Natural killer cell (primary cell): ENCODE measurements around the gene SCAF4. TPM values are rescaled to one million over a fixed set of nuclear protein-coding genes. Genes with fewer than 3 reads are reported as not detected.

ENCODE experiments used
- ATAC-seq, 3 donors: fragments of 150-1000 bp in 2 of 3; fragments of 200-7000 bp in 1 of 3; cut with Tn5 transposase; 1 replicate in 1 of 3; 2 replicates in 2 of 3; pipeline ENCODE4 v1.10.0; 2021; ENCODE audit warnings: mild to moderate bottlenecking in 2 of 3, moderate library complexity in 2 of 3
- DNase-seq, 2 donors: peaks; one replicate each; pipeline versions ENCODE4 v3.0.0 to v3.0.0-alpha.2; 2013 to 2021; ENCODE audit warnings: mixed read lengths in 1 of 2
- H3K27ac ChIP-seq: one replicate; pipeline ENCODE4 v1.5.1; 2013; ENCODE audit warnings: mild to moderate bottlenecking, low read length
- H3K27me3 ChIP-seq: one replicate; pipeline ENCODE4 v1.6.1; 2013; ENCODE audit warnings: low read length; ENCODE audit not compliant: control insufficient read depth, insufficient read depth
- H3K36me3 ChIP-seq: one replicate; pipeline ENCODE4 v1.6.1; 2013; ENCODE audit warnings: low read length; ENCODE audit not compliant: control insufficient read depth, insufficient read depth
- H3K4me1 ChIP-seq: one replicate; pipeline ENCODE4 v1.6.1; 2013; ENCODE audit warnings: low read length; ENCODE audit not compliant: control insufficient read depth, insufficient read depth
- H3K4me3 ChIP-seq: one replicate; pipeline ENCODE4 v1.5.1; 2013; ENCODE audit warnings: low read length
- H3K9me3 ChIP-seq: one replicate; pipeline ENCODE4 v1.6.1; 2013; ENCODE audit warnings: low read length; ENCODE audit not compliant: control insufficient read depth, insufficient read depth
- H3K27ac Mint-ChIP-seq, 2 donors: one replicate each; pipeline ENCODE4 v1.8.0; 2022; ENCODE audit warnings: mild to moderate bottlenecking in 2 of 2, mixed read lengths in 2 of 2, moderate library complexity in 1 of 2
- H3K27me3 Mint-ChIP-seq, 2 donors: one replicate each; pipeline ENCODE4 v1.8.0; 2022; ENCODE audit warnings: low read depth in 2 of 2, mixed read lengths in 2 of 2
- H3K36me3 Mint-ChIP-seq: one replicate; pipeline ENCODE4 v1.8.0; 2022; ENCODE audit warnings: mixed read lengths
- H3K4me1 Mint-ChIP-seq, 2 donors: one replicate each; pipeline ENCODE4 v1.8.0; 2022; ENCODE audit warnings: mixed read lengths in 2 of 2
- H3K4me3 Mint-ChIP-seq: one replicate; pipeline ENCODE4 v1.8.0; 2022; ENCODE audit warnings: mild to moderate bottlenecking, moderate library complexity, mixed read lengths
- H3K9me3 Mint-ChIP-seq, 2 donors: one replicate each; pipeline ENCODE4 v1.8.0; 2022; ENCODE audit warnings: mixed read lengths in 2 of 2
- CTCF ChIP-seq: fragments of 200-600 bp; IDR thresholded peaks from one replicate; pipeline ENCODE4 v1.8.0; 2022; ENCODE audit warnings: antibody characterized with exemption
- WGBS: methylation state at CpG from one replicate; pipeline ENCODE4 v1.1.7; 2013; ENCODE audit warnings: missing lambda C conversion rate; ENCODE audit not compliant: insufficient coverage; 5-methylcytosine and 5-hydroxymethylcytosine counted together
- intact Hi-C: fragments of 100-400 bp; cut with micrococcal nuclease; formaldehyde crosslinking; loops from one replicate; pipeline ENCODE4 v1.14.2; 2022
- total RNA-seq, 4 donors: library from RNA; stranded (reverse); fragments of 120-200 nt in 1 of 4; gene quantifications; one replicate each; pipeline versions ENCODE4 v1.2.3 to v1.2.4, GENCODE V29; 2013 to 2022

The SCAF4 gene
- total RNA-seq, 3 donors from 2014 or later (not counting 1 experiment from before 2014, with no cell fraction given), result 93.2 to 109 (median 101) TPM

DNA sequence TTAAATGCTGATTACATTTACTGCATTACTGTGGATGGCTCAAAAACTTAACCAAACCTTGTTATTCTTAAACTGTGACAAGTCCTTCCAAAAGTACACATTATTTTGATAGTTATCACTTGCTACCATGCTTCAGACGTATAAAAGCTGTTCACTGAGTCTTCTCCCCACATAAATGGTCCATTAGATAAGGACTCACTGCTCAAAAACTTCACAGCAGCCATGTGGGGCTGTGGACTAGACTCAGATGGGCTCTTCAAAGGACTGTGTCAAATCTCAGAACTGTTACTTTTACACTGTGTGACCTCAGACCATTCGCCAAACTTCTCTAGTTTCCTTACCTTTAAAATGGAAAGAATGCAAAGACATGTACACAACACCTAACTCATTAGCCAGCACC, 11.6 kb downstream of the SCAF4 start:
- no peak for DNase-seq
- WGBS, result 44% methylated on average over 2 of the region's 2 CpGs
- Mint-ChIP-seq H3K9me3 (no peaks in the 10 kb centered on the region), H3K27ac (peak overlapping the region; percentile 2 to 51), H3K4me1 (peaks cover 74 to 76% of the 10 kb centered on the region in 2 donors), H3K4me3 (no peak overlapping the region), H3K36me3 (no peaks in the 10 kb centered on the region), H3K27me3 (no peaks in the 10 kb centered on the region)
- Histone ChIP-seq H3K36me3 (no peaks in the 10 kb centered on the region), H3K27me3 (no peaks in the 10 kb centered on the region), H3K4me1 (peaks cover 4% of the 10 kb centered on the region), H3K4me3 (no peak overlapping the region), H3K27ac (no peak overlapping the region), H3K9me3 (no peaks in the 10 kb centered on the region)
- TF ChIP-seq CTCF, result no peak
- intact Hi-C loops, result no loop called here
- peak; percentile 47 to 67 (median 53) for ATAC-seq

DNA sequence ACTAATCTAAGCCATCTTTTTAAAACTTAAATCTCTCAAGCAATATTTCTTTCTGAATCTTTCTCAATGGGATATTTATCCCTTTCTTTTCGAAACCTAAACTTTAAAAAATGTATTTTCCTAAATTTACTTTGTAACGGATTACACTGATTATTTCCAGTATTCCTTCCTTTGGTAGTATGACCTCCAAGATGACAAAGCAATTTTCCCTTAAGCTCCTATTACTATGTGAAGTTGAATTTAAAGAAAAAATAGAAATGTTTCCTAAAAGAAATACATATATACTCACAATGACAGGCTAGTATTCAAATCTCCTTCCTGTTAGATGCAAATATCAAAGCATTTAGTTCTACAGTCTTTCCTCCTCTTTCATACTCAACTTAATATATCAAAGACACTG, 15.8 kb downstream of the SCAF4 start:
- H3K36me3 ChIP-seq, result no peaks in the 10 kb centered on the region
- H3K36me3 Mint-ChIP-seq, result no peaks in the 10 kb centered on the region
- 100% methylated on average over 2 of the region's 2 CpGs for WGBS
- no peak overlapping the region for H3K27ac ChIP-seq
- no peak overlapping the region for H3K4me3 Mint-ChIP-seq
- no peaks in the 10 kb centered on the region for H3K9me3 ChIP-seq
- intact Hi-C loops, result no loop called here
- ATAC-seq (no peak), DNase-seq (no peak)
- no peak overlapping the region for H3K4me3 ChIP-seq
- no peaks in the 10 kb centered on the region for H3K27me3 Mint-ChIP-seq
- TF ChIP-seq CTCF, result no peak
- H3K4me1 ChIP-seq, result no peaks in the 10 kb centered on the region
- no peak overlapping the region for H3K27ac Mint-ChIP-seq
- H3K4me1 Mint-ChIP-seq, result peaks cover 80 to 85% of the 10 kb centered on the region in 2 donors
- H3K27me3 ChIP-seq, result no peaks in the 10 kb centered on the region
- H3K9me3 Mint-ChIP-seq, result no peaks in the 10 kb centered on the region

- Histone ChIP-seq H3K4me1 (no peaks in the 10 kb centered on the region), H3K4me3 (no peak overlapping the region), H3K36me3 (no peaks in the 10 kb centered on the region), H3K27ac (no peak overlapping the region), H3K9me3 (no peaks in the 10 kb centered on the region), H3K27me3 (no peaks in the 10 kb centered on the region)
- WGBS, result 93% methylated on average over 4 of the region's 5 CpGs
- H3K9me3 Mint-ChIP-seq, result no peaks in the 10 kb centered on the region
- H3K4me3 Mint-ChIP-seq, result no peak overlapping the region
- no peak for ATAC-seq
- no peak for DNase-seq
- H3K27ac Mint-ChIP-seq, result peak overlapping the region; percentile 45 to 75
- H3K27me3 Mint-ChIP-seq, result no peaks in the 10 kb centered on the region
- intact Hi-C loops, result no loop called here
- TF ChIP-seq CTCF, result no peak
- H3K4me1 Mint-ChIP-seq, result peaks cover 80 to 85% of the 10 kb centered on the region in 2 donors
- no peaks in the 10 kb centered on the region for H3K36me3 Mint-ChIP-seq
Measured at GRCh38 chr21:31714741-31715365, 17.1 kb downstream of the SCAF4 start.
